Ovary (tissue), 9 donors: ENCODE data around the gene LSAMP. TPM values are rescaled to one million over a fixed set of nuclear protein-coding genes. Genes with fewer than 3 reads are reported as not detected.

Source experiments
- DNase-seq, 5 donors: peaks; one replicate each; pipeline ENCODE4 v3.0.0-alpha.2; 2019 to 2020
- H3K27ac ChIP-seq, 2 donors: fragments of 200-600 bp; one replicate each; pipeline versions ENCODE4 v1.5.1 to v1.8.0; 2019 to 2022
- H3K27me3 ChIP-seq: fragments of 200-600 bp; one replicate; pipeline ENCODE4 v1.8.0; 2022
- H3K36me3 ChIP-seq: fragments of 200-600 bp; sonication (generic); one replicate; pipeline ENCODE4 v1.5.1; 2019
- H3K4me1 ChIP-seq: one replicate; pipeline ENCODE4 v1.8.1; 2013; ENCODE audit warnings: mild to moderate bottlenecking, moderate library complexity; ENCODE audit not compliant: insufficient read depth
- H3K4me3 ChIP-seq: fragments of 200-600 bp; sonication (generic); one replicate; pipeline ENCODE4 v1.5.1; 2017
- H3K9me3 ChIP-seq, 2 donors: fragments of 200-600 bp in 1 of 2; sonication (generic) in 1 of 2; one replicate each; pipeline versions ENCODE4 v1.5.1 to v1.8.1; 2013 to 2019; ENCODE audit warnings: mild to moderate bottlenecking in 1 of 2, moderate library complexity in 1 of 2
- CTCF ChIP-seq, 3 donors: fragments of 450-650 bp in 2 of 3; fragments of 200-600 bp in 1 of 3; IDR thresholded peaks; one replicate each; pipeline versions ENCODE4 v1.5.1 to v1.8.0; 2016 to 2022; ENCODE audit warnings: antibody characterized with exemption in 3 of 3, mild to moderate bottlenecking in 1 of 3
- EP300 ChIP-seq: sonication (generic); formaldehyde crosslinking; IDR thresholded peaks from one replicate; pipeline ENCODE4 v1.6.1; 2017; ENCODE audit warnings: antibody characterized with exemption
- POLR2A ChIP-seq: fragments of 450-650 bp; IDR thresholded peaks from one replicate; pipeline ENCODE4 v1.6.1; 2017; ENCODE audit warnings: antibody characterized with exemption, mild to moderate bottlenecking, moderate library complexity
- WGBS, 3 donors: extraction: QIAGEN DNeasy Blood & Tissue Kit in 1 of 3; methylation state at CpG; one replicate each; pipeline versions ENCODE4 v1.1.5 to v1.1.7; 2013 to 2017; 5-methylcytosine and 5-hydroxymethylcytosine counted together
- intact Hi-C, 4 donors: fragments of 100-400 bp; cut with DNase I; formaldehyde crosslinking; loops; one replicate each; pipeline versions ENCODE4 v1.11.0 to v1.15.1; 2022 to 2023
- polyA plus RNA-seq, 2 donors: library from polyadenylated mRNA; stranded (reverse); fragments of 200-250 nt in 1 of 2; fragments of 350-450 nt in 1 of 2; fragmentation: Illumina TruSeq in 1 of 2; extraction: RNeasy Lipid Tissue Mini Kit (QIAGEN cat#74804) in 1 of 2; gene quantifications; one replicate each; pipeline ENCODE4 v1.2.3, GENCODE V29; 2013 to 2014
- total RNA-seq, 7 donors: library from RNA; depleted of rRNA in 2 of 7; stranded (reverse); fragments of >200 nt in 2 of 7; fragmentation: NEBNext Ultra II Directional in 3 of 7; extraction: Animal tissue kit (Norgen Biotek cat#: 25700) in 3 of 7; gene quantifications; one replicate each; pipeline versions ENCODE4 v1.1.0 to v1.2.4, GENCODE V29; 2016 to 2023
- donor health status: DM: no; HTN: no; CAD: no; lungs with moderate emphysema.
- donor health status: DM: no; HTN: no; CAD: no.
- donor health status: Bipolar disorder and iron deficiency.
- donor health status: DM: yes; HTN: yes; CAD: no.
- donor health status: DM: no; HTN: no; CAD: no.
- donor health status: DM: yes; HTN: yes; CAD: no.

LSAMP gene
- total and polyA plus RNA-seq, 9 donors: 1.1 to 13.0 (median 5.4) TPM

GRCh38 chr3:116242825-116243224 is 202.5 kb downstream of the LSAMP start:
- Histone ChIP-seq H3K27me3 (no peaks in the 10 kb centered on the region), H3K27ac (no peak overlapping the region), H3K4me3 (no peak overlapping the region), H3K4me1 (no peaks in the 10 kb centered on the region), H3K36me3 (no peaks in the 10 kb centered on the region), H3K9me3 (no peaks in the 10 kb centered on the region)
- WGBS, 3 donors: 86 to 90% (median 87%) methylated on average over 2 of the region's 2 CpGs
- DNase-seq: no peak
- intact Hi-C loops: no loop called here
- TF ChIP-seq EP300 (no peak), CTCF (IDR thresholded peaks at IDR 0.05) (no peak), POLR2A (no peak)

GRCh38 chr3:116241677-116242076 is 203.6 kb downstream of the LSAMP start:
- WGBS, 3 donors: 37 to 49% (median 43%) methylated on average over 3 of the region's 3 CpGs
- H3K4me1 ChIP-seq: no peaks in the 10 kb centered on the region
- H3K4me3 ChIP-seq: no peak overlapping the region
- H3K27me3 ChIP-seq: no peaks in the 10 kb centered on the region
- H3K36me3 ChIP-seq: no peaks in the 10 kb centered on the region
- DNase-seq: no peak
- intact Hi-C loops: no loop called here
- no peak overlapping the region for H3K27ac ChIP-seq
- no peaks in the 10 kb centered on the region for H3K9me3 ChIP-seq
- TF ChIP-seq POLR2A (no peak), EP300 (no peak), CTCF (IDR thresholded peaks at IDR 0.05) (no peak)

- no peaks in the 10 kb centered on the region for H3K4me1 ChIP-seq
- TF ChIP-seq POLR2A: no peak
- no peak for TF ChIP-seq CTCF (IDR thresholded peaks at IDR 0.05)
- no peak for TF ChIP-seq EP300
- no peak overlapping the region for H3K4me3 ChIP-seq
- no peaks in the 10 kb centered on the region for H3K9me3 ChIP-seq
- DNase-seq: no peak
- 0% methylated on average over 1 of the region's 1 CpG for WGBS, 3 donors
- H3K27ac ChIP-seq: no peak overlapping the region
- H3K27me3 ChIP-seq: no peaks in the 10 kb centered on the region
- intact Hi-C loops: no loop called here
- no peaks in the 10 kb centered on the region for H3K36me3 ChIP-seq
Measured at GRCh38 chr3:116240261-116240660, 205.0 kb downstream of the LSAMP start.

- no peak overlapping the region for H3K4me3 ChIP-seq
- WGBS, 3 donors: 30 to 41% (median 31%) methylated on average over 2 of the region's 2 CpGs
- no peaks in the 10 kb centered on the region for H3K27me3 ChIP-seq
- H3K36me3 ChIP-seq: no peaks in the 10 kb centered on the region
- H3K9me3 ChIP-seq: no peaks in the 10 kb centered on the region
- H3K4me1 ChIP-seq: no peaks in the 10 kb centered on the region
- DNase-seq: no peak
- intact Hi-C loops: no loop called here
- TF ChIP-seq EP300 (no peak), CTCF (IDR thresholded peaks at IDR 0.05) (no peak), POLR2A (no peak)
- no peak overlapping the region for H3K27ac ChIP-seq
Measured at GRCh38 chr3:116238846-116239565, 206.3 kb downstream of the LSAMP start.
